ENCODE measurements around the gene NAALADL2. TPM values are rescaled to one million over a fixed set of nuclear protein-coding genes. Genes with fewer than 3 reads are reported as not detected.

The NAALADL2 gene
- total and polyA plus RNA-seq, 2 of the 8 experiments (the other 6 are each of a cell fraction or from before 2014, with no cell fraction given) = 0.12 to 0.22 TPM

- Histone ChIP-seq H3K4me3 (ENCODE audit: extremely low read depth in 1 of 4, insufficient read depth in 2 of 4, low read depth in 3 of 4, low read length in 4 of 4) (no peak overlapping the region), H2BK5ac (ENCODE audit: low read depth, low read length) (no peak overlapping the region), H2BK20ac (ENCODE audit: low read length) (no peak overlapping the region), H2AK5ac (ENCODE audit: low read depth, low read length) (no peak overlapping the region), H3K23me2 (ENCODE audit: low read depth, low read length) (no peaks in the 10 kb centered on the region), H3K23ac (ENCODE audit: insufficient read length) (no peak overlapping the region), H4K5ac (ENCODE audit: insufficient read length, low read depth, low read length) (no peak overlapping the region), H3K79me2 (ENCODE audit: control insufficient read depth in 1 of 2, insufficient read depth in 2 of 2, low read length in 2 of 2) (no peaks in the 10 kb centered on the region), H3K4ac (replicated peaks; ENCODE audit: insufficient read length, low read depth, low read length) (no peak overlapping the region), H3K4me2 (ENCODE audit: insufficient read depth in 1 of 2, low read depth in 2 of 2, low read length in 2 of 2) (no peak overlapping the region), H4K8ac (ENCODE audit: extremely low read depth, insufficient read depth, low read length) (no peak overlapping the region), H3K27me3 (replicated peaks in 1 of 4; ENCODE audit: control insufficient read depth in 3 of 4, extremely low read depth in 1 of 4, insufficient read depth in 3 of 4, low read length in 3 of 4) (no peaks in the 10 kb centered on the region), H3K9ac (replicated peaks in 1 of 4; ENCODE audit: extremely low read depth in 1 of 4, low read depth in 3 of 4, low read length in 3 of 4) (no peak overlapping the region), H3K18ac (ENCODE audit: extremely low read depth, low read length) (no peak overlapping the region), H2BK12ac (ENCODE audit: low read depth, low read length) (no peak overlapping the region), H3K27ac (ENCODE audit: low read depth, low read length) (no peak overlapping the region), H3K36me3 (ENCODE audit: control insufficient read depth in 2 of 4, insufficient read depth in 4 of 4, low read length in 3 of 4) (no peaks in the 10 kb centered on the region), H3K14ac (ENCODE audit: insufficient read length) (no peak overlapping the region), H2AFZ (ENCODE audit: low read length) (0 out of 2 replicates have a peak overlapping the region, but pooled peaks have one; percentile 23), H3K56ac (replicated peaks; ENCODE audit: insufficient read length, low read depth, low read length) (no peak overlapping the region), H4K91ac (replicated peaks; ENCODE audit: insufficient read length, low read length) (no peak overlapping the region), H3K9me3 (ENCODE audit: insufficient read depth in 2 of 2, low read depth in 1 of 2, low read length in 1 of 2) (no peaks in the 10 kb centered on the region; a peak in 1 of 4 replicates), H2BK15ac (ENCODE audit: low read length) (no peak overlapping the region), H4K20me1 (replicated peaks in 1 of 2; ENCODE audit: control insufficient read depth in 1 of 2, insufficient read depth in 2 of 2, low read length in 2 of 2) (no peaks in the 10 kb centered on the region), H2BK120ac (replicated peaks; ENCODE audit: low read depth, low read length) (no peak overlapping the region), H3K4me1 (replicated peaks in 1 of 4; ENCODE audit: control insufficient read depth in 3 of 4, insufficient read depth in 4 of 4, low read length in 3 of 4) (no peaks in the 10 kb centered on the region), H3K79me1 (ENCODE audit: low read depth, low read length) (no peaks in the 10 kb centered on the region)
- 94% methylated on average over 3 of the region's 3 CpGs; no CpG with 5 or more reads in 1 of the 2 experiments for WGBS, 2 experiments (ENCODE audit: extremely low coverage in 1 of 2, insufficient coverage in 1 of 2, insufficient read length in 1 of 2, insufficient replicate concordance in 2 of 2, low coverage in 1 of 2, low lambda C conversion rate in 2 of 2, missing lambda C conversion rate in 1 of 2)
- FAIRE-seq (no peak), DNase-seq (ENCODE audit: low read depth in 1 of 2, low spot score in 2 of 2) (no peak)
- ChIA-PET POLR2A (ENCODE audit: partially characterized antibody) (no interaction called here), CTCF (ENCODE audit: partially characterized antibody) (no interaction called here)
- TF ChIP-seq RAD21 (IDR thresholded peaks at IDR 0.05 in 1 of 2, conservative IDR thresholded peaks at IDR 0.05 in 1 of 2; ENCODE audit: low read depth in 2 of 2, low read length in 2 of 2) = no peak
- TF ChIP-seq NRF1 (IDR thresholded peaks at IDR 0.05; ENCODE audit: low read depth, low read length) = no peak
- no peak for TF ChIP-seq KDM1A (IDR thresholded peaks at IDR 0.05; ENCODE audit: borderline replicate concordance, low read length)
- no peak for TF ChIP-seq TCF12 (IDR thresholded peaks at IDR 0.05; ENCODE audit: low read depth, low read length)
- TF ChIP-seq CTCF (IDR thresholded peaks at IDR 0.05; ENCODE audit: control extremely low read depth in 1 of 3, insufficient read depth in 1 of 3, low read depth in 1 of 3, low read length in 3 of 3) = no peak
- TF ChIP-seq MAFK (IDR thresholded peaks at IDR 0.05; ENCODE audit: low read depth, low read length) = no peak
- no peak for TF ChIP-seq CBX5 (IDR thresholded peaks at IDR 0.05; ENCODE audit: low read depth, low read length)
- TF ChIP-seq NANOG (IDR thresholded peaks at IDR 0.05; ENCODE audit: insufficient read depth, low read depth, low read length, poor library complexity, severe bottlenecking) = no peak
- TF ChIP-seq POLR2A (IDR thresholded peaks at IDR 0.05; ENCODE audit: control extremely low read depth in 1 of 2, low read depth in 2 of 2, low read length in 2 of 2) = no peak
- TF ChIP-seq USF2 (IDR thresholded peaks at IDR 0.05; ENCODE audit: low read length) = no peak
Measured at GRCh38 chr3:175088766-175089380, 229.7 kb downstream of the NAALADL2 start.
